GM21825 (cell line): ENCODE measurements around the gene MEDAG.
"Not testable (repeated sequence)": the region's sequence is repeated elsewhere in the genome, so short reads cannot be mapped to it uniquely, and the experiment has no call there.

Source experiments
- ATAC-seq: cut with Tn5 transposase; IDR thresholded peaks from one replicate; pipeline ENCODE4 v1.9.1; 2021; ENCODE audit warnings: mild to moderate bottlenecking, moderate library complexity; ENCODE audit not compliant: unreplicated experiment

Gene MEDAG

GRCh38 chr13:30906411-30907051, 460 bp downstream of the MEDAG start:
- no peak for ATAC-seq

DNA sequence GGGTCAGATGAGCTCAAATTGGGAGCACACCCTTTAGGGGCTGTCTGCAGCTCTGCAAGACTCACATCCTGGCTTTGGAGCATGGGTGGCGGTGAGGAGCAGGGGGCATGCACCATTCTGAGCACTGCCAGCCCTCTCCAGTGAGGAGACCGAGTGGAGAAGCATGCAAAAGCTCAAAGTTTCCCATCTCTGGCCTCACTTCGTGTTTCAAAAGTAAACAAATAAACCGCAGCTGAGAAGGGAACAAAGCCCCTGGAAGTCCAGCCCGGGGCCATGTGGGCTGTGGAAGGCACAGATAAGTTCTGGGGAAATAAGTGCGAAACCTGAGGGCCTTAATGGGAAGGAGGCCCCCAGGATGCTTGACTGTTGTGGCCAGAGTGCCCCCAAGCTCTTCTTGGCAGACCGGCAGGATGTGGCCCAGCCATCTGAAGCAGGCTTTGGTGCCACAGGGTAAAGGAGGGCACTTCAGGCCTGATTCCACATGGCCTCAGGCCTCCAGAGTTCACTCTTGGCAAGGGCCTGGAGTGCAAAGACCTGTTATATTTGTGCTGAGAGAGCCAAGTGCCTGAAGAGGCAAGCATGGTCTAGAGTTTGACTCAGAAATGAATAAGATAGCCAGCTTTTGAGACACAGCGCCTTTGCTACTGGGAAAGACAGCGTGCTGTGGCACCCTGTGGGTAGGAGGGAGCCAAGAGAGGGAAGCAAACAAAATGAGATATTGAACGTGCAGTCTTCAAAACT, 1.2 kb downstream of the MEDAG start:
- no peak for ATAC-seq

- ATAC-seq, result no peak
Observed at GRCh38 chr13:30908416-30908980, 2.4 kb downstream of the MEDAG start.

DNA sequence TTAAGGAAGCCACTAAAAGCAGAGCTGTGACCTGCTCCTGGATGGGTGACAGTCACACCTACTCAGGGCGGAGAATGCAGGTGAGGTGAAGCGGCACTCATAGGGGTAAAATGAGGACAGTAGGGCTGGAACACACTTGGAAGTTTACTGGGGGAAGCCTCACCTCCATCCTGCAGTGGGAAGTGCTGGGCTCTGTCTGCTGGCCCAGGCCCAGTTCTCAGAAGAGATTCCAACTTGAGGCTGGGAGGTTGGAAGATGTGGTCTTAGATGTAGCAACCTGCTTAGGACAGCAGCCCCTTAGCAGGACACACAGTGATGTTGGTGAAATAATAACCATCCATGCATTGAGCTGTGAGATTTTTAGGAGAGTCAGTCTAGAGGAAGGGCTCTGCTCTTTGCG, 4.6 kb downstream of the MEDAG start:
- no peak for ATAC-seq

GRCh38 chr13:30915691-30916541, 9.8 kb downstream of the MEDAG start:
- no peak for ATAC-seq

GRCh38 chr13:30916991-30917390, 10.9 kb downstream of the MEDAG start:
- ATAC-seq, result no peak

- ATAC-seq, result no peak
Observed at GRCh38 chr13:30918662-30919405, 12.8 kb downstream of the MEDAG start.

DNA sequence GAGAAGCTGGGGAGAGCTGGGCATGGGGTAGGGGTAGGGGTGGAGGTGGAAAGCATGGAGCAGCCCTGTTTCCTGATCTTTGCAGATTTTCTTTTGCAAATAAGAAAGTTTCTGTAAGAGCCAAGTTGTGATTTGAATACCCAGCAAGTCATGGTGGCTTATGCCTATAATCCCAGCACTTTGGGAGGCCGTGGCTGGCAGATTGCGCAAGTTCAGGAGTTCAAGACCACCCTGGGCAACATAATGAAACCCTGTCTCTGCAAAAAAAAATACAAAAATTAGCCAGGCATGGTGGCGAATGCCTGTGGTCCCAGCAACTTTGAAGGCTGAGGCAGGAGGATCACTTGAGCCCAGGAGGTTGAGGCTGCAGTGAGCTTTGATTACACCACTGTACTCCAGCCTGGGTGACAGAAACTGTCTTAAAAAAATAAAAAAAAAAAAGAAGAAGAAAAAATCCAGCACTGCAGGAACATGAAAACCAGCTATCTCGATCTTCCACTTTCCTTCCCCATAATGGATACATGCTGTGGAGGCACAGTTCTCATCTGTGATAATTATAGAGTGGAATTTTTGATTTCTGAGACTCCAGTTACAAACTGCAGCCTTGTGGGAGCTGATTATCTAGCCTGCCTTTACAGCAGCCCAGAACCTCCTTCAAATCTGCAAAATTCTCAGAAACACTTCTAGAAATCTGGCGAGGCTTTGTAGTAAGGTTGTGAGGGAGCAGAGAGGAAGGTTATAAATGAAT, 14.3 kb downstream of the MEDAG start:
- no peak for ATAC-seq

GRCh38 chr13:30923418-30923817, 17.3 kb downstream of the MEDAG start:
- ATAC-seq, result no peak

GRCh38 chr13:30924721-30925120, 18.6 kb downstream of the MEDAG start:
- no peak for ATAC-seq

DNA sequence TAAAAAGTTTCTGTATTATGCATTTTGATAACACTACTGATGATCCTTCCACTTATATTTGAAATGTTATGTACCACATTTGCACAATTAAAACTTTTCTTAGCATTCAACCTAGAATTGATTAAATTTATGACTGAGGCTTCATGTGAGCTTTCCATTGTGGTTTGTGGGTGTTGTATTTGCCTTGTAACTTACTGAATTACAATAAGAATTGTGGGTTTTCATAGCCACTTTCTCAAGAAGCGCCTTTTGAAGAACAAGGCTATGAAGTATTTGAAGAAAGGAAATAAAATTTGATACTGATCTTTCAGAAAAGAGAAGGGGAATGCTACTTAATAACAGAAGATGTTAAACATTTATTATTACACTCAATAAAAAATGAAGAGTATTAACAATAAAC, 19.4 kb downstream of the MEDAG start:
- ATAC-seq, result no peak

GRCh38 chr13:30926781-30927180, 20.7 kb downstream of the MEDAG start:
- ATAC-seq, result no peak

DNA sequence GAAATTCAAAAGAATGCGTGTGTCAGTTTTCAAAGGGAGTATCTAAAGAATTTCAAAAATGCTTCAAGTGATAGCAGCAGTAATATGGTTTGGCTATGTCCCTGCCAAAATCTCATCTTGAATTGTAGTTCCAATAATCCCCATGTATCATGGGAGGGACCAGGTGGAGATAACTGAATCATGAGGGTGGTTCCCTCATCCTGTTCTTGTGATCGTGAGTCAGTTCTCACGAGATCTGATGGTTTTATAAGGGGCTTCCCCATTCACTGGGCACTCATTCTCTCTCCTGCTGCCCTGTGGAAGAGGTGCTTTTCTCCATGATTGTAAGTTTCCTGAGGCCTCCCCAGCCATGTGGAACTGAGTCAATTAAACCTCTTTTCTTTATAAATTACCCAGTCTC, 21.1 kb downstream of the MEDAG start:
- ATAC-seq, result not testable (repeated sequence)

DNA sequence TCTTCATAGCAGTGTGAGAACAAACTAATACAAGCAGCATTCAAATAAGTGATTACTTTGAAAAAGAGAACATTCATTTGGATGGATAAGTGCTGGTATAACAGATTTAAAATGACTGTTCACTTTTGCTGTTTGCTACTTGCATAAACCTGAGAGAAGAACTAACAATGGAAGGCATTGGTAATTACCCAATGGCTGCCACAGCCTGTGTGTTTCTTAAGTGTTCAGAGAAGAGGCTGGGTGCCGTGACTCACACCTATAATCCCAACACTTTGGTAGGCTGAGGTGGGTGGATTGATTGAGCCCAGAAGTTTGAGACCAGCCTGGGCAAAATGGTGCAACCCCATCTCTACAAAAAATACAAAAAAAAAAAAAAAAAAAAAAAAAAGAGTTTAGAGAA, 21.5 kb downstream of the MEDAG start:
- ATAC-seq, result no peak

DNA sequence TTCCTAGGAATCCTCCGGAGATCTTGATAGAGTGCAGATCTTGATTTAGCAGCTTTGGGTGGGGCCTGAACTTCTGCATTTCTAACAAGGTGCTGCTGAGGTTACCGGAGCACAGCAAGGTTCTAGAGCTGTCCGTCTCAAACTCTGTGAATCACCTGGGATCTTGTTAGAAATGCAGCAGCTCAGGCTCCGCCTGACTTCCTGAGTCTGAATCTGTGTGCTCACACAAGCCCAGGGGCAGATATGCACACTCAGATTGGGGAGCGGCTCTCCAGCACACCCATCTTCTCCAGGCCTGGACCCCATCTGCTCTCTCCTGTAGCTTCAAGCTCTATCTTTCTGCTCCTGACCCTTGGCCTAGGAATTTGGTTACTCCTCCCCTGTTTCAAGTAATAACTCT, 22.9 kb downstream of the MEDAG start:
- no peak for ATAC-seq

DNA sequence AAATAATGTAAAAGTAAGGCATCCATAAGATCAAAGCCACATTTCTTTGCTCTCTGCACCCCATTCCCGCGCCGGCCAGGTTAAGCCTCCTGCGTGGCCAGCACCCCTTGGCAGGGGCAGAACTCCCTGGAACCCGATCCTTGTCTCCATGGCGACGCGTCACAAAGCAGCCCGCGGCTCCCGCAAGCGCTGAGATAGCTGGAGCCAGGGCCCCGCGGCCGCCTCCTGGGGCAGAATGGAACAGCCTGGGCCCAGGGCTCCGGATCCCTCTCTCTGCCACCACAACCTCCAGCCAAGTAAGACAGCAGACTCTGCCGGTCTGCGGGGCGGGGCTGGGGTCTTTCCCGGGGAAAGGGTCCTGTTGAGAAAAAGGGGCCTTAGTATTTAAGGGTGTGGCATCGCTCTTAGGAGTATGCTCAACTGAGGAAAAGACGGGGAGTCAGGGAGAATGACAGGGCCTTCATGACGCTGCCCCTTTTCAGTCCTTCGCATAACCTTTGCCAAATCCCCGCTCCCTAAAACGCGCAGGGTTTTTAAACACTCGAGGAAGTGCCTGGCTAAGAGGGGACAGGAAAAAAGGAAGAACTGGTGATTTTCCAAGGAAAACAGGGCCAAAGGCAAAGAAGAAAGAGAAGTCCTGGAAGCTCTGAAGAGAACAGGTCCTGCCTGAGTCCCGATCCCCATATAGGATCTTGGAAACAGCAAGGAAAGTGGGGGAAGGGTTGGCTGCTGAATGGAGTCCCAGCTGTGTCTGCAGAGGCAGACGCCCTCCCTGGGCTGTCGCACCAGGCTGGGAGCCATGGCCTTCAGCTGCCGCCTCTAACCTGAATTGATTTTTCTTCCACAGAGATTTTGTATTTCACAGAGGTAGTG, 26.6 kb downstream of the MEDAG start, which contains the start of gene TEX26:
TEX26 (plus strand) TSS at position 176 of the 873 bp plus-strand sequence; CDS start at position 236, 60 bp downstream.
- no peak for ATAC-seq

- no peak for ATAC-seq
Observed at GRCh38 chr13:30933354-30933670, 27.2 kb downstream of the MEDAG start.

- ATAC-seq, result no peak
Observed at GRCh38 chr13:30934381-30934780, 28.3 kb downstream of the MEDAG start.

DNA sequence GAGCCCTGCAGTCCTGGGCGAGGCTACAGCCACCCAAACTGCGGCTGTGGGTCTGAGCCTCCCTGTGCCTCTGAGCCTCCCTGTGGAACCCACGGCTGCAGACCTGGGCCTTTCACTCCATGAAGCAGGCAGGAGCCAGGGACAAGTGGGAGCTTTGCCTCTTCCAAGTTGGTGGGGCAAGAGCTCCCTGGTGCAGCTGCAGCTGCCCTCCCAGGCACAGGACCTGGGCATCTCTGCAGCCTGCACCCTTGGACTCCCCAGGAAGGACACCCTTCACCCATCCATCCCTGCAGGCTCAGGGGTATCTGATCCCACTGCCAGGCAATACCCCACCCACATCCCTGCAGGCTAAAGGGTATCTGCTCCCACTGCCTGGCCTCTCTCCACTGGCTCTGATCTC, 28.7 kb downstream of the MEDAG start:
- no peak for ATAC-seq
